GM21717 (cell line): ENCODE data around the gene CD80.

Experiments
- ATAC-seq: cut with Tn5 transposase; IDR thresholded peaks from one replicate; pipeline ENCODE4 v1.9.1; 2021; ENCODE audit warnings: mild to moderate bottlenecking, moderate library complexity; ENCODE audit not compliant: unreplicated experiment

Gene CD80

DNA sequence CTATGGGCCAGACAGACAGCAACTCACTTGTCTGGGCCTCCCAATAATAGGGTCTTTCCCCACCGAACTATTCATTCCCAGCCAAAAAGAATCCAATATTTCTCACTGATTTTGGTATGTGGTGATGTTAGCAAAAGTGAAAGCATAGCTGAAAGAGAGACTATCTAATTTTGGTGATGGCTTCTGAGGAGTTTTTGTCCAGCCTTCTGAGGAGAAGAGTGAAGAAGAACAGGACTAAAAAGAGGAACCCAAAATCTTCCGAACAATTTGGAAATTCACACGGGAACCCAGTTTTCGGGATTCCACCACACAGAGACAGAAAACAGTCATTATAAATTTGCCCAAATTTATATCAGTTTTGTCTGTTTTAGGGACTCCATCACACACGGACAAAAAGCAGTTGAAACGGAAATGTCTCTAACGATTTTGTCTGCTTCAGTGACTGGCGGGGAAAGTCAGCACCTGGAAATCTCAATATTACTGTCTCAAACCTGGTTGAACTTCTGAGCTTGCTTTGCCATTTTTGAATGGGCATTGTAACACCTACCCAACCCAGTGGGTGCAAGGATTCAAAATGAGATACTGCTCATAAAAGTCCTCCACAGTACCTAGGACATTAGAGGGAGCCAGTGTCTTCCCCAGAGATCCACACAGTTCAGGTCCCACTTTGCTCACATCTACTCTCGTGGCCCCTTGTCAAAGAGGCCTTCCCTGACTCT is 9.1 kb downstream of the CD80 start:
- ATAC-seq: peak; percentile 42

DNA sequence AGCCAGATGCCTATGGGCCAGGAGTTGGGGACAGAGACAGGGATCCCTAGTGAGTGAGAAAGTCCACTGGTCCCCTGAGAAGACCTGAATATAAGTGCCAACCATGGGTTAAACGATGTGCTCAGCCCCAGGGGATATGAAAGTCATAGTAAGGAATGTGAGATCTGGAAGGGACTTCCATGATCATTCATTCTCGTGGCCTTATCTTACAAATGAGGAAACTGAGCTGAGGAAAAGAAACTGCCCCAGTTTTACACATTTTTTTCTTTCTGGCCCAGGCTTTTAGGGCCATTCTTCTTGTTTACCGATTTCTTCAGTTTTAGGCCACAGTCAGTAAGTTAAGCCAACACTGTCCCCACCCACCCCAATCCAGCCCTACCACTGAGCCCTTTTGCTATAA is 11.1 kb downstream of the CD80 start:
- no peak for ATAC-seq

DNA sequence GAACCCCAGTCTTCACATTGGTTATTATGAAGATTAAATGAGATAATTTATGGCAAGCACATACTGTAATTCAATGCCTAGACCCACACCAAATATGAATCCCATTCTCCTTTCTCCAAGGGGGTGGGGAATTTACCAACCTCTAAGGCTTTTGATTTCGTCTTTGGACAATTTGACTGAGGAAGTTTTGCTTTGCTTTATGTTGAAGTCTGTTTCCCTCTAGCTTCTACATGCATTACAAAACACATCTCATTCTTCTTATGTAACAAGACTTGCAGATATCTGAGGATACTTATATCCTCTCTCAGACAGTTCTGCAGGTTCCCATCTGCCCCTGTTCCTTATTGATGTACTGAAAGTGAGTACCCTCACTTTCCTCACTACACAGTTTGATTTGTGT is 12.2 kb downstream of the CD80 start:
- ATAC-seq: no peak

DNA sequence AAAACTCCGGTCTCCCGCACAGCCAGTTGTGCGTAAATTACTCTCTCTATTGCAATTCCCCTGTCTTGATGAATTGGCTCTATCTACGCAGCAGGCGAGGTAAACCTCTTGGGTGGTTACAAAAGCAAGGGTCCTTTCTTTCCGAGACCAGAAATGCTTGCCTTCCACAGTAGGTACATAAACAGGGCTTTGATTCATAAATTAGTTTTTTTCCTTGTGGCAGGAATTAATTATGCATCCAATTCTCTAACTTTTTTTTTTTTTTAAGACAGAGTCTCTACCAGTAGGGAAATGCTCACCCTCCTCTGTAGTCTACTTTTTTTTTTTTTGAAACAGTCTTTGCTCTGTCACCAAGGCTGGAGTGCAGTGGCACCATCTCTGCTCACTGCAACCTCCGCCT is 16.3 kb downstream of the CD80 start:
- no peak for ATAC-seq

DNA sequence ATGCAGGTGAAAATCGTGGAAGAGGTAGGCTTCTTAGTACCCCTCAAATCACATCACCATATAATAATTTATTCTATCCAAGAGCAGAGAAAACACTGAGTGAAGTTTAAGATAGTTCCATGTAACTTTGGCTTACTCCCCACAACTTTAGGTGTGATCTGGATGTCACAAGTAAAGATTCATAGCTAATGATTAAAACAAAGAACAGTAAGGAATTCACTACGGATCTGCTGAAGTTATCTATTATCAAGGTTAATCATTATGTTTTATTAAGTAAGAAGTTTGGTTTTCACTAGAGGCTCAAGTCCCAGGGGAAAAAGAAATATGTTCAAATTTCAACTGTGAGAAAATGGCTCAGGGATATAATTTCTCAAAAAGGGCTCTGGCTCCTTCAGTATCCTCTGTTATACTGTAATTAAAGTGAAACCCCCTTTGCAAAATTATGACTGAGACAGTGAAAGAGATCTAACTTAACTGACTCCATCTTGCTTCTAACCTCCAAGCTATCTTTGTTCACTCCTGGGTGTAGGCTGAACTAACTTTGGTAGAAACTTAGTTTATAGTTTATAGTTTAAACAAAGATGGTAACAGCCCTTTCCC is 17.1 kb downstream of the CD80 start:
- ATAC-seq: no peak

DNA sequence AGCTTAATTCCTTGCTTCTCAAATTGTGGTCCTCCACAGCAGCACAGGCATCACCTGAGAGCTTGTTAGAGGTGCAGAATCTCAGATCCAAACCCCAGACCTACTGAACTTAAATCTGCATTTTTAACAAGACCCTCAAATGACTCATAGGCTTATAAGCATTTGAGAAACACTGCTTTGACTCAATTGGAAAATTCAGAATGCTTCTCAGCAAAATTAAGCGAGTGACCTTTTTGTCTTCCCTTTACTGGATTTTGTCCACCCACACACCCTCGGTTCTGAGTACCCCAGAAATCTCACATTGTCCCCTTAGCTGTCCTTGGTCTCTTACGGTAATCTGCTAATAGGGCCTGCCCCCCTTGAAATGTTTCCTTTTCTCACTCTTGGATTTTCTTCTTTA is 17.9 kb downstream of the CD80 start:
- ATAC-seq: no peak

DNA sequence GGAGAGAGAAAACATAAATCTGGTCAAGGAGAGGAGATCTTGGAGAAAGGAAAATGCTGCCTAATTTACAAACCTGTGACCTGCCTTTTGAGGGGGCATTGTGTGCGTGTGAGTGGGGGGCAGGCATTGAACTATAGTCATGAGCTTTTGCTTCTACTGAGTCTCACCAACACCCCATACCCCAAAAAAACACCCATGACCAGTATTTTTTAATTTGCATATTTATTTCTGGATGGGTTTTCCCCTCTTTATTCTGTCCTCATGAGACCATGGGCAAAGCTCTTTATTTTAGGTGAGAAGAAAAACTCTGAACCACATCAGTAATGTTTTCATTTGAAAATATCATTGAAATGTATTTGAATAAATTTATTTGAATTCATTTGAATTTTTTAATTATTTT is 20.6 kb downstream of the CD80 start:
- ATAC-seq: no peak

DNA sequence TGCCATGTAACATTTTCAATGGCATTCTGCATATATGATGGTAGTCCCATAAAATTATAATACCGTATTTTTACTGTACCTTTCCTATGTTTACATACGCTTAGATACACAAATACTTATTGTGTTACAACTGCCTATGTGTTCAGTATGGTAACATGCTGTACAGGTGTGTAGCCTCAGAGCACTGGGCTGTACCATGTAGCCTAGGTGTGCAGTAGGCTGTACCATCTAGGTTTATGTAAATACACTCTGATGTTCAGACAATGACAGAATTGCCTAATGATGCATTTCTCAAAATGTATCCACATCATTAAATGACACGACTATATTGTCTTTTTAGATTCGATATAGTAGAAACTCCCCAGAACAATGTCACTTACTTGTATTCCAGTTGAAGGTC is 22.7 kb downstream of the CD80 start:
- ATAC-seq: no peak

DNA sequence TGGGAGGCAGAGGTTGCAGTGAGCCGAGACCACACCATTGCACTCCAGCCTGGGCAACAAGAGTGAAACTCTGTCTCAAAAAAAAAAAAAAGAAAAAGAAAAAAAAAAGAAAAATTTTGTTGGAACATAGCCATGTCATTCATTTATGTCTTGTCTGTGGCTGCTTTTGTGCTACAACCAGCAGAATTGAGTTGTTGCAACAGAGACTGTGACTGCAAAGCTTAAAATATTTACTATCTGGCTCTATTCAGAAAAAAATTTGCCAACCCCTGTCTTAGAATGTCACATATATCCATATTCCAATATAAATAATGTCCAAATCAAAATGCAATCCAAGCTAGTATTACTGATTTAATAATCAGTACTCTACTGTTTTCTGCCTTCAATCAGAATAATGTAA is 25.1 kb downstream of the CD80 start:
- no peak for ATAC-seq

DNA sequence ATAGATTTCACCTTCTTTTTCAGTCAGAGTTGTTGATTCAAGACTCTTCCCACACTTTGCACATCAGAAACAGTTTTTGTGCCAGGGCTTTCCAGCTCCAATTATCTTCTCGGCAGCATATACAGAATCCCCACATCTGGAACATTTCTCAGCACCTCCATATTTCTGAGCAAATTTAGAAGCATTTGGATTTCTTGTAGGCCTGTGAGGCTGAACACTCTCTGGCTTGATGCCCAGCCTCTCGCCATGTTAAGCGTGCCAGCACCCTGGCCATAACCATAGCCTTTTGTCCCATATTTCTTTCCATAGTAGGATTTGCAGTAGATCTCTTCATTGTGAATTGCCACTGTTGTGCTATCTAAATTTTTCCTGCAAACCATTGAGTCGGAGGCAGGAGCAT is 28.3 kb downstream of the CD80 start:
- no peak for ATAC-seq

DNA sequence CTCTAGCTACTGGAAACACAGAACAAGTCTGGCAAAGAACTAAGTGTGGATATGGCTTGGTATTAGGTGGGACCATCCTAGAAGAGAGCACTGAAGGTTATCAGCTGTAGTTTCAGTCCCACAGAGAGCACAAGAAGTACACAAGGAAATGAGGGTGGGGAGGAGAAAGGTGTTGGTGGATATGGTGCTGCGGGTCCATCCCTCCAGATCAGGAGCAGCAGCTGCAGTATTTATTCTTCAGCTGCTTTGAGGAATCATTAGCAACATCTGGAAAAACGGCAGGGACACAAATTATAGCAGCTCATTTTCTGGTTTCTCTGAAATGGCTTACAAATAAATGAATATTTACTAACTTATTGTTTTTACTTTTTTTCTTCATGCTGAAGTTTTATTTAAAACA is 29.0 kb downstream of the CD80 start:
- ATAC-seq: no peak

DNA sequence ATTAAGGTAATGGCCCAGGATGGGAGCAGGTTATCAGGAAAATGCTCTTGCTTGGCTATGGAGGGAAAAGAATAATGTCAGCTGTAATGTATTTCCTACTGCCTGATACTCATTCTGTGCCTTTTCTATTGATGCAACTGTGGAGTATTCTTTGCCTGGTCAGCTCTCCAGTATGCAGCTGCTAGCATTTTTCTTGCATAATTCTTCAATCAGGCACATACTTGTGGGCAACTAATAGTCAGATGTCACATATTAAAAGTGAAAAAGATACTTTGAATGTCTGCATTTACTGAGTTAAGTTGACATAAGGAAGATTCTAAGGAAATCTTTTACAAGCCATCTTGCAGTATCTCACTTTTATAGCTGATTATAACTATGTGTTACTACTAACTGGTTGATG is 29.5 kb downstream of the CD80 start:
- no peak for ATAC-seq

DNA sequence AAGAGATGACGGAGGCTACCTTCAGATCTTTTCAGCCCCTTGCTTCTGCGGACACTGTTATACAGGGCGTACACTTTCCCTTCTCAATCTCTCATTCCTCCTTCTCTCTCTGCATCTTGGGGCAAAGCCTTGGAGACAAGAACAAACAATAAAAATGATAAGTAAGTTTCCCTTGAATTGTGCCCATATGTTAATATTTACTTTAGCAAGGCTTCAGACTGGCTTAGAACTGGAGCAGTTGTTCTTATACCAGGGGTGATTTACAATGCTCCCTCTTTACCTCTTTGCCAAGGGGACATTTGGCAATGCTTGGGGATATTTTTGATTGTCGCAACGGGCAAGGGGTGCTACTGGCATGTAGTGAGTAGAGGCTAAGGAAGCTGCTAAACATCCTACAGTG is 31.7 kb downstream of the CD80 start:
- no peak for ATAC-seq

DNA sequence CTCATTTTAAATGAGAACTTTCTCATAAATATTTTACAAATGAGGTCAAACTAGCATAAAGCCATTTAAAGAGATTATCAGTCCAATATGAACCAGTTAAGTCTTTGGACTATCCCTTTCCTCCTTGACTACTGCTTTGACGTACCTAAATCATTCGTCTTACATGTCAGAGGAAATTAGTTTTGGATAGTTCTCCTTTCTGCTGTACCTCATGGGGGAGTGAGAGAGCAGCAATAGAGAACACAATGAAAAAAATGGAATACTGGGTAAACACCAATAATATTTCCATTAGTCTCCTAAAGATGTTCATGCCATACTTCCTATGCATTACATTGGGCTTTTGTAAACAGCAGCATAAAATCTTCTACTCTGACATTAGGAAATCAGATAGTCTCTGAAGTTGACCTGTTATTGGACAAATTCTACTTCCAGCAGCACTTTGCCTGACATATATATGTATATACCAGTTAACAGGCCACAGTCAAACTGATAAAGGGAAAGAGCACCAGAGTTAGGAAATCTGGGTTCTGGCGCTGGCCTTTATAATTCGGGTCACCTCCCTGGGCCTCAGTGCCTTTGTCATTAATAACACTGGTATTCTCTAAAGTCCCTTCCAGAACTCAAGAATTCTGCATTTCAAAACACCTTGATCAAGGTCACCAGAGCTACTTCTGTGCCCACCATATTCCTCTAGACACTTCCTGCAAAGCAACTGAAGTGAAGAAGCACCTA is 34.3 kb downstream of the CD80 start:
- no peak for ATAC-seq

DNA sequence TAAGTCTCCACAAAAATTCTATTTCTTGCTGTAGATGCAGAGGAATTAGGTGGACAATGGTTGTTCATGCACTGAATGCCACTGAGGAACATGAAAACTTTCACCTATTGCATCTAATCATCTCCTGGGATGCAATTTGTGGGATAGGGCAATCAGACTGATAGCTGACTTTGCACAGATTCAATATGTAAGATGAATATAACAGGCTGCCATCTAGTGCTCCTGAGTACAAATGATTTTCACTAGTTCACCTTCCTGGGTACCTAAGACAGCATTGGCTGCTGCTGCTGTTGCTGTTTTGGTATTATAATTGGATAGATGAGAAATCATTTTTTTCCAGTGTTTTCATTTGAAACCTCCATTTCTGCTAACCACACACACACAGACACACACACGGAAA is 41.4 kb downstream of the CD80 start:
- no peak for ATAC-seq

DNA sequence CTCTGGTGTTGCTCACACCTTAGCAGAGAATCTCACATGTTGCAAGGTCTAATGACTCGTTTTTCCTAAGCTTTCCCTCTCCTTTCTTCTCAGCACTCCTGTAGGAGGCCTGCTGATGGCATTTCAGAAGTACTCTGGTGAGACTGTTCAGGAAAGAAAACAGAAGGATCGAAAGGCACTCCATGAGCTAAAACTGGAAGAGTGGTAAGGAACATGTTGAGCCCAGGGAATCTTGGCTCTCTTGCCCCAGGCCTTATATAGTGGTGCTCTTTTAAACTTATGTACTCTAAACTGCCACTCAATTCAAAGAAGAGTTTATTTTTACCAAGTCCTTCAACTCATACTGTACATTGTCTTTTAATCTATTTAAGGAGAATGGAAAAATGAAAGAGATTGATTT is 42.3 kb downstream of the CD80 start:
- no peak for ATAC-seq

DNA sequence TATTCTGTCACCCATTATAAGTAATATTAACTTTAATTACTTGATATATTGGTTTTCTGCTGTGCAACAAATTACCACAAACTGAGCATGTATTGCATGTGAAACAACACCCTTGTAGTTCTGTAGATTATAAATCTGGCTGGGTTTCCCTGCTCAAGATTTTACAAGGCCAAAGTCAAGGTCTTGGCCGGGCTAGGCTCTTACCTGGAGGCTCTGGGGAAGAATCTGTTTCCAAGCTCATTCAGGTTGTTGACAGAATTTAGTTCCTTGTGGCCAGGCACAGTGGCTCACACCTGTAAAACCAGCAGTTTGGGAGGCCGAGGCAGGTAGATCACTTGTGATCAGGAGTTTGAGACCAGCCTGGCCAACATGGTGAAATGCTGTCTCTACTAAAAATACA is 44.8 kb downstream of the CD80 start:
- ATAC-seq: no peak

DNA sequence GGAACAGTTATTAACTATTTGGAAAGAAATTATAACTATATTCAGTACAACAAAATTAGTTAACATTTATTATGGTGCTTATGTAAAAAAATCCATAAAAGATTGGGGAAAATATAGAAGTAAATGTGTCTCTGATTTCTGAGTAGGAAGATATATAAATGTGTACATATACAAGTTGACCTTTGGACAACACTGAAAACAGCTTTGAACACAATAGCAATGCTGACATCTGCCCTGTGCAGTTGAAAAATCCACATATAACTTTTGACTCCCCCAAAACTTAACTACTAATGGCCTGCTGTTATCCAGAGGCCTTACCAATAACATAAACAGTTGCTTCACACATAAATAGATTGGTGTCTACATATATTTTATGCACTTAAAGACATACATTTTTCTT is 48.7 kb downstream of the CD80 start:
- ATAC-seq: no peak

DNA sequence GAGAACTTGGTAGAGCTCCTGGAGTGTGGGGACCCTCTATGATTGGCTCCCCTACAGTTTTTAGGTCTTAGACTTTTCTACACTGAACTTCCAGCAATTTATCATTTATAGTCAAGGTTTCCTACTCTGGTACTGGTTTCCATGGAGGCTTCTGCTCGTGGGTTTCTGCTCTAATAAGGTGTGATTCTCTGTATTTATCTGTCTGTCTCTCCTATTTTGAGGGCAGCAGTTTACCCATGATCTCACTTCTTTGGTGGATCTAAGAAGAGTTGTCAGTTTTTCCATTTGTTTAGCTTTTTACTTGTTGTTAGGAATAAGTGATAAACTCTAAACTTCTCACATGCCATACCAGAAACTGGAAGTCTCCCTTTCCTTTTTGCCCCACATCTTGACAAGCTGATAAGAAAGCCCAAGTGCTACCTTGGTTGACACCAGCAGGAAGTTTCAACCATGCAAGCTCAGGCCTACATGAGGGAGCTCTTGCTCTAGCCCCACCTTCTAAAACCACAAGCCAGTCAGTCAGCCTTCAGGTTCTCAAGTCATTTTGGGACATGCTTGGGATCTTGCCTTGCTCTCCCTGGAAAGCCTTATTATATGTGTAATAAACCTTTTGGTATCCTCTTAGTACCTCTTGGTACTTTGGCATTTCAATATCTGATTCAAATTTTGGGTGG is 51.1 kb downstream of the CD80 start:
- ATAC-seq: no peak

DNA sequence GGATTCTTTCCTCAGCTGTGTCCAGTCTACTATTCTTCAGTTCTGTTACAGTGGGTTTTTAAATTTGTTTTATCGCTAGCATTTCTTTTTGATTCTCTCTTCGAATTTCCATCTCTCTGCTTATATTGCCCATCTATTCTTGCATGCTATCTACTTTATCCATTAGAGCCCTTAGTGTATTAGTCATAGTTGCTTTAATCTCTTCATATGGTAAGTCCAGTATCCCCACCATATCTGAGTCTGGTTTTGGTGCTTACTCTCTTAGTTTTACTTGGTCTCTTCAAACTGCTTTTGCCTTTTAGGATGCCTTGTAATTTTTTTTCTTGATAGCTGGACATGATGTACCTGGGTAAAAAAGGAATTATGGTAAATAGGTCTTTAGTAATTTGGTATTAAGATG is 52.0 kb downstream of the CD80 start:
- ATAC-seq: no peak

DNA sequence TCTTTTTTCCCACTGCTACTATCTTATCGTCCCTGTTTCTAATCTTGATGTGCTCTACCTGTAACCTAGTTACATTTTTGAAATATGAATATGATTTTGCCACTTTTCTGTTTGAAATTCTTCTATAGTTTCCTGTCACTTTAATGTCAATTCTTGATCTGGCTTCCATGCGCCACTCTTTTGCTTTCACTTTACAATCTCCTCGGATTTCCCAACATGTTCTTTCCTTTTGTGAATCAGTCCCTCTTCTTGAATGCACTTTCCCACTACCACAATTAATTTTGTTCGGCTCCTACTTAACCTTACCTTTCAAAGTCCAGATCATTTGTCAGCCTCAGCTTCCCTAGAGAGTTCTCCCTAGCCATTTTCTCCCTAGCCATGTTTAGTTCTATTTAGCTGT is 52.8 kb downstream of the CD80 start:
- ATAC-seq: no peak

DNA sequence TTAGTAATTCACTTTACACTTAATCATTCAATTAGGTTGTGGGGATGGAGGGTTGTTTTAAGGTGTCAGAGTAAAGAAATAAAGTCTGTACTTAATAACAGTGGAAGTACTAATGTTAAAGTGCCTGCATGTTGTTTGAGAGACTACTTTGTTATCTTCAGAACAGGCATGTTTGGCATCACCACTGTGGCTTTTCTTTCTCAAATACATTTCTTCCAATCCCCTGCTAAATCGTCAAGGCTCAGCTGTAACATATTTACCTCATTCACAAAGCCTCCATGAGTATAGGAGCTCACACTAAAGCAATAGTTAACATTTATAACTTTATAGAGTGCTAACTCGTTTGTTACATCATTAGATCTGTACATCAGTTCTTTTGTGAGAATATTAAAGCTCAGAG is 58.5 kb downstream of the CD80 start:
- no peak for ATAC-seq
